ACC112 (cell line): ENCODE data around the gene LIMS3.
"Not testable (repeated sequence)": the region's sequence is repeated elsewhere in the genome, so short reads cannot be mapped to it uniquely, and the experiment has no call there.

Experiments used
- H2AFZ ChIP-seq: fragments of 200-600 bp; sonication (generic); one replicate; pipeline ENCODE4 v1.6.0; 2017; ENCODE audit warnings: antibody characterized with exemption, low read length; ENCODE audit not compliant: unreplicated experiment
- H3K27ac ChIP-seq: fragments of 200-600 bp; sonication (generic); 2 replicates; pipeline ENCODE4 v1.5.1; 2014; ENCODE audit warnings: low read depth, mild to moderate bottlenecking, antibody characterized with exemption, low read length, moderate library complexity
- H3K27me3 ChIP-seq: fragments of 200-600 bp; sonication (generic); 2 replicates; pipeline ENCODE4 v1.6.1; 2014; ENCODE audit warnings: mild to moderate bottlenecking, antibody characterized with exemption, low read length, moderate library complexity, mixed read lengths; ENCODE audit not compliant: insufficient read depth
- H3K36me3 ChIP-seq: fragments of 200-600 bp; sonication (generic); 2 replicates; pipeline ENCODE4 v1.6.1; 2016; ENCODE audit warnings: mild to moderate bottlenecking, antibody characterized with exemption, low read length, moderate library complexity, mixed read lengths; ENCODE audit not compliant: insufficient read depth
- H3K4me1 ChIP-seq: fragments of 200-600 bp; sonication (generic); one replicate; pipeline ENCODE4 v1.6.1; 2016; ENCODE audit warnings: low read length, mixed read lengths; ENCODE audit not compliant: insufficient read depth, unreplicated experiment, control insufficient read depth
- H3K4me3 ChIP-seq: fragments of 200-600 bp; sonication (generic); 2 replicates; pipeline ENCODE4 v1.5.1; 2014; ENCODE audit warnings: mild to moderate bottlenecking, low read depth, low read length
- H3K79me2 ChIP-seq: fragments of 200-600 bp; sonication (generic); one replicate; pipeline ENCODE4 v1.6.0; 2016; ENCODE audit warnings: low read length; ENCODE audit not compliant: control insufficient read depth, unreplicated experiment, insufficient read depth

Gene LIMS3

GRCh38 chr2:109969864-109970263 lies 71.4 kb downstream of the LIMS3 start:
- H3K36me3 ChIP-seq, H3K27me3 ChIP-seq, H2AFZ ChIP-seq, H3K4me3 ChIP-seq, H3K27ac ChIP-seq, H3K79me2 ChIP-seq, H3K4me1 ChIP-seq: not testable (repeated sequence)

DNA sequence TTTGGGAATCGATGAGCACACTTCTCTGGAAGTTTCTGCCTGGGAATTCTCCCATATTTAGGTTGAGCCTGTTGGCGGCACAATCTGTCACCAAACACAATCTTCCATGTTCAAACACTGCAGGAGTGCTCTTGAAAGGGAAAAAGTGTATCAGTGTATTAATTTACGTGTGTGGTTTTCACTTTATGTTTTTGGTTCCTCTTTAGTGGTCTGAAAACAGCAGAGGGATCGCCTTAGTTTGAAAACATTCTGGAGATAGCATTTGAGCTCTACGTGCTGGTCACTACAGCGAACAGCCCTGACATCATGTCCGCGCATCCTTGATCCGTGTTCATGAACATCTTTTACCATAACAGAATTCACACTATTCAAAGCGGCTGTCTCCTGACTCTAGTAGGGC lies 73.2 kb downstream of the LIMS3 start:
- not testable (repeated sequence) for H3K4me3 ChIP-seq, H2AFZ ChIP-seq, H3K27ac ChIP-seq, H3K27me3 ChIP-seq, H3K79me2 ChIP-seq, H3K36me3 ChIP-seq, H3K4me1 ChIP-seq
